Gastrocnemius medialis (tissue), 4 donors: Measurements from ENCODE around the gene MMP24. TPM values are rescaled to one million over a fixed set of nuclear protein-coding genes. Genes with fewer than 3 reads are reported as not detected.

ENCODE experiments used
- ATAC-seq, 2 donors: fragments of 150-250 bp; one replicate each; pipeline ENCODE4 v1.9.1; 2016
- DNase-seq, 2 donors: peaks; one replicate each; pipeline ENCODE4 v3.0.0-alpha.2; 2019
- H3K27ac ChIP-seq, 4 donors: fragments of 200-600 bp; sonication (generic); 1 replicate in 1 of 4; 2 replicates in 3 of 4; pipeline ENCODE4 v1.5.1; 2016 to 2018; ENCODE audit warnings: mild to moderate bottlenecking in 2 of 4, moderate library complexity in 1 of 4
- H3K27me3 ChIP-seq, 3 donors: fragments of 200-600 bp; sonication (generic) in 2 of 3; 1 replicate in 1 of 3; 2 replicates in 2 of 3; pipeline versions ENCODE4 v1.5.1 to v1.6.0; 2016 to 2019; ENCODE audit warnings: mild to moderate bottlenecking in 1 of 3, moderate library complexity in 1 of 3
- H3K36me3 ChIP-seq, 2 donors: fragments of 200-600 bp; sonication (generic) in 1 of 2; one replicate each; pipeline ENCODE4 v1.5.1; 2017 to 2018
- H3K4me1 ChIP-seq, 2 donors: fragments of 200-600 bp; sonication (generic) in 1 of 2; one replicate each; pipeline ENCODE4 v1.5.1; 2016 to 2017; ENCODE audit warnings: mild to moderate bottlenecking in 2 of 2
- H3K4me3 ChIP-seq, 4 donors: fragments of 200-600 bp; sonication (generic) in 3 of 4; 1 replicate in 1 of 4; 2 replicates in 3 of 4; pipeline ENCODE4 v1.5.1; 2016 to 2019; ENCODE audit warnings: mild to moderate bottlenecking in 2 of 4
- H3K9me3 ChIP-seq, 3 donors: fragments of 200-600 bp; sonication (generic) in 2 of 3; 1 replicate in 1 of 3; 2 replicates in 2 of 3; pipeline ENCODE4 v1.5.1; 2016 to 2019
- POLR2A ChIP-seq, 2 donors: fragments of 450-650 bp; IDR thresholded peaks; one replicate each; pipeline ENCODE4 v1.6.1; 2017; ENCODE audit warnings: antibody characterized with exemption in 2 of 2, mild to moderate bottlenecking in 2 of 2, moderate library complexity in 2 of 2
- in situ Hi-C, 4 donors: fragments of 200-750 bp; cut with MboI; loops; one replicate each; pipeline versions ENCODE4 v1.15.0 to v1.8.0; 2017; ENCODE audit warnings: low sequenced_read_pairs in 4 of 4
- intact Hi-C: fragments of 100-400 bp; cut with DNase I; formaldehyde crosslinking; loops from one replicate; pipeline ENCODE4 v1.15.1; 2023; ENCODE audit warnings: low total_unique reads
- total RNA-seq, 4 donors: library from RNA; depleted of rRNA; stranded (reverse); fragments of >200 nt; gene quantifications; one replicate each; pipeline versions ENCODE4 v1.1.0 to v1.2.3, GENCODE V29; 2016
- TF ChIP-seq, protein P1 (sequence below), 5 experiments: fragments of 450-650 bp in 3 of 5; fragments of 200-600 bp in 2 of 5; sonication (generic) in 2 of 5; IDR thresholded peaks in 4 of 5; conservative IDR thresholded peaks in 1 of 5; 1 replicate in 4 of 5; 2 replicates in 1 of 5; pipeline ENCODE4 v1.5.1; 2016 to 2019; ENCODE audit warnings: antibody characterized with exemption in 5 of 5, mild to moderate bottlenecking in 3 of 5, moderate library complexity in 3 of 5

Gene MMP24
- total RNA-seq, 4 donors from 2014 or later, result 0.07 to 0.10 TPM; not detected in 2

DNA sequence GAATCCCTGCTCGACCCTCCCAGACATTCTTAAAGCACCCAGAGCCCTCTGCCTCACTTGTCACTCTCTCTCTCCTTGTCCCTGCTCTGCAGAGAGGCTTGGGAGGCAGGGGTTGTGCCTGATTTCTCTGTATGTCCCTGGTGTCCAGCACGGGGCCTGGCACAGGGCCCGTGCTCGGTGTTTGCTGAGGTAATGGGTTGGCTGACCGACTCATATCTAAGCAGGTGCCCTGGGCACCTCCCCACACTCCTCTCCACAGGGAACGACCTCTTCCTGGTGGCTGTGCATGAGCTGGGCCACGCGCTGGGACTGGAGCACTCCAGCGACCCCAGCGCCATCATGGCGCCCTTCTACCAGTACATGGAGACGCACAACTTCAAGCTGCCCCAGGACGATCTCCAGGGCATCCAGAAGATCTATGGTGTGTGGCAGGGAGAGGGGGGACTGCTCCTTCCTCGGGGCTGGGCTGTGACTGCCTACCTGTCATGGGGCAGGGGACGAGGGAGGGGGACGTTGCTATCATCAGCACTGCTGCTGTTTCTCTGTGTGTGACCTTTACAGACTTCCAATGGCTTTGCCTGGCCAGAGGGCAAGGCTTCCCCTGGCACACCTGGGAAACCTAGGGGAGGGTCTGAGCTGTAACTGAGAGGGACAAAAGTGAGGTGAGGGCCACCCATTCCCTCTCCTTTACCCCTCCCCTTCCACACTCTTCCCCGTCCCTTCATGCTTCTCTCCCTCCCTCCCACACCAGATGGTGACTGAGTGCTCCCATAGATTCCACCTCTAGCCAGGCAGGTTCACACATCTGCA, 37.2 kb downstream of the MMP24 start:
- no peaks in the 10 kb centered on the region for H3K9me3 ChIP-seq
- no peak for TF ChIP-seq POLR2A (IDR thresholded peaks at IDR 0.05)
- TF ChIP-seq, protein P1, sequence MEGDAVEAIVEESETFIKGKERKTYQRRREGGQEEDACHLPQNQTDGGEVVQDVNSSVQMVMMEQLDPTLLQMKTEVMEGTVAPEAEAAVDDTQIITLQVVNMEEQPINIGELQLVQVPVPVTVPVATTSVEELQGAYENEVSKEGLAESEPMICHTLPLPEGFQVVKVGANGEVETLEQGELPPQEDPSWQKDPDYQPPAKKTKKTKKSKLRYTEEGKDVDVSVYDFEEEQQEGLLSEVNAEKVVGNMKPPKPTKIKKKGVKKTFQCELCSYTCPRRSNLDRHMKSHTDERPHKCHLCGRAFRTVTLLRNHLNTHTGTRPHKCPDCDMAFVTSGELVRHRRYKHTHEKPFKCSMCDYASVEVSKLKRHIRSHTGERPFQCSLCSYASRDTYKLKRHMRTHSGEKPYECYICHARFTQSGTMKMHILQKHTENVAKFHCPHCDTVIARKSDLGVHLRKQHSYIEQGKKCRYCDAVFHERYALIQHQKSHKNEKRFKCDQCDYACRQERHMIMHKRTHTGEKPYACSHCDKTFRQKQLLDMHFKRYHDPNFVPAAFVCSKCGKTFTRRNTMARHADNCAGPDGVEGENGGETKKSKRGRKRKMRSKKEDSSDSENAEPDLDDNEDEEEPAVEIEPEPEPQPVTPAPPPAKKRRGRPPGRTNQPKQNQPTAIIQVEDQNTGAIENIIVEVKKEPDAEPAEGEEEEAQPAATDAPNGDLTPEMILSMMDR (IDR thresholded peaks at IDR 0.05 in 4 of 5, conservative IDR thresholded peaks at IDR 0.05 in 1 of 5), result no peak
- peaks cover 0 to 11% of the 10 kb centered on the region in 2 donors for H3K36me3 ChIP-seq
- in situ Hi-C loops (no loop called here), intact Hi-C loops (no loop called here)
- ATAC-seq, result no peak
- H3K4me1 ChIP-seq, result peaks cover 0 to 9% of the 10 kb centered on the region in 2 donors
- H3K4me3 ChIP-seq, result no peak overlapping the region
- H3K27me3 ChIP-seq, result no peaks in the 10 kb centered on the region
- DNase-seq, result no peak
- no peak overlapping the region for H3K27ac ChIP-seq

DNA sequence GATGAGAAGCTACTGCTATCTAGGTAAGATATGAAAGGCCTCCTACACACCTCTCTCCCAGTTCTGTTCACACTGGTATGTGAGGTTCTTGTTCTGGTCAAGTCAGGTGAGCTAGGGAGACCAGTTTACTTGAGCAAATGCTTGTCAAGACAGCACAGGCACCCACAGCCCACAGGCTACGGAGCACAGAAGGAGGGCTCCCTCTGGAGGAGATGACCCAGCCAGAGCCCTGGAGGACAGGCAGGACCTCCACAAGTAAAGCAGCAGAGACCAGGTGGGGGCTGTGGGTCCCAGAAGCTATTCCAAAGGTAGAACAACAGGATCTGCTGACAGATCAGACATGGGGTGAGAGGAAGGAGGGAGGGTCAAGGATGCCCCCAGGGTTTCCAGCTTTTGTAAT, 38.3 kb downstream of the MMP24 start:
- Histone ChIP-seq H3K27ac (no peak overlapping the region), H3K9me3 (no peaks in the 10 kb centered on the region), H3K4me3 (no peak overlapping the region), H3K4me1 (peaks cover 0 to 9% of the 10 kb centered on the region in 2 donors), H3K27me3 (no peaks in the 10 kb centered on the region), H3K36me3 (peaks cover 0 to 11% of the 10 kb centered on the region in 2 donors)
- intact Hi-C loops (no loop called here), in situ Hi-C loops (no loop called here)
- TF ChIP-seq POLR2A (IDR thresholded peaks at IDR 0.05), result no peak
- TF ChIP-seq, protein P1 (IDR thresholded peaks at IDR 0.05 in 4 of 5, conservative IDR thresholded peaks at IDR 0.05 in 1 of 5), result no peak
- ATAC-seq (no peak), DNase-seq (no peak)

DNA sequence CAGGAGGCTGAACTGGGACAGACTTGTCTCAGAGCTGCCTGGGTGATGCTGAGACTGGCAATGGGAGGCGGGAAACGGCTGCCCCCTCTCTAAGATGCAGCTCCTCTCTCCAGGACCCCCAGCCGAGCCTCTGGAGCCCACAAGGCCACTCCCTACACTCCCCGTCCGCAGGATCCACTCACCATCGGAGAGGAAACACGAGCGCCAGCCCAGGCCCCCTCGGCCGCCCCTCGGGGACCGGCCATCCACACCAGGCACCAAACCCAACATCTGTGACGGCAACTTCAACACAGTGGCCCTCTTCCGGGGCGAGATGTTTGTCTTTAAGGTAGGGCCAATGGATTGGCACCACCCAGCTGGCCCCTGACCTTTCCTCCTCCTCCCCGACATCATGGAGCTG, 40.6 kb downstream of the MMP24 start:
- H3K4me3 ChIP-seq, result no peak overlapping the region
- no peak for ATAC-seq
- in situ Hi-C loops (no loop called here), intact Hi-C loops (no loop called here)
- no peaks in the 10 kb centered on the region for H3K9me3 ChIP-seq
- H3K36me3 ChIP-seq, result peaks cover 0 to 11% of the 10 kb centered on the region in 2 donors
- no peak overlapping the region for H3K27ac ChIP-seq
- TF ChIP-seq POLR2A (IDR thresholded peaks at IDR 0.05), result no peak
- TF ChIP-seq, protein P1 (IDR thresholded peaks at IDR 0.05 in 4 of 5, conservative IDR thresholded peaks at IDR 0.05 in 1 of 5), result no peak
- DNase-seq, result no peak
- H3K4me1 ChIP-seq, result peaks cover 0 to 9% of the 10 kb centered on the region in 2 donors
- H3K27me3 ChIP-seq, result no peaks in the 10 kb centered on the region

DNA sequence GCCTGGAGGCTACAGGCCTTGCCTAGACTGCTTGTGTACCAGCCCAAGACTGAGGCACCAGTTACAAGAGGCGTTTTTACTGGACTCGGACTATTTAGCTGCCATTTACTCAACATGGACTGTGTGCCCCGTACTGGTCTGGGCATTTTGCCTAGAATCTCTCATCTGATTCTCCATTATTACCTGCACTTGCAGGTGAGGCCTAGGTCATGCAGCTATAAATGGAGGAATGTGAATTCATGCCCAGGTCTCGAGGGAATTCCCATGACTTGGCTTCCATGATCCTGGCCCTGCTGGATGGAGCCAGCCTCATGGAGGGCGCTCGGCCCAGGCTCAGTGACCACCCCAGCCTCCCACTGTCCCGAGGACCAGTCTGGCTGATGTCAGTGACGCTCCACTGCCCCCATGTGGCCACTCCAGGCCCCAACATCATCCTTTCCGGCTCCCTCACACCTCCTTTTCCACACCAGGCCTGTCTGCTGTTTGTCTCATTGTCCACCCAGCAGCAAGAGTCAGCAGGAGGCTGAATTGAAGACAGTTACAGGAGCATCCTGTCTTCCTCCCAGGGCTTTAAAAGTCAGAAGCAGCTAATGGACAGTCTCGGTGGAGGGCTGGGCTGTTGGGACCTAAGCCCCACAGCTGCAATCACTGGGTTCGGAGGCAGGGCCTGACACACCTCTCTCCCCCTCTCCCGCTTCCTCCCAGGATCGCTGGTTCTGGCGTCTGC, 42.7 kb downstream of the MMP24 start:
- intact Hi-C loops, result loop anchor here (1.0 kb wide), 1 partner anchor 124 kb away; no protein-coding TSS in a partner anchor

More for the DNA sequence above, 42.7 kb downstream of the MMP24 start:
- DNase-seq (no peak), ATAC-seq (peak in 1 of 2 donors; percentile 37)
- Histone ChIP-seq H3K27me3 (no peaks in the 10 kb centered on the region), H3K9me3 (no peaks in the 10 kb centered on the region), H3K4me1 (no peaks in the 10 kb centered on the region), H3K4me3 (no peak overlapping the region), H3K27ac (no peak overlapping the region), H3K36me3 (peaks cover 0 to 11% of the 10 kb centered on the region in 2 donors)
- in situ Hi-C loops, result no loop called here
- no peak for TF ChIP-seq POLR2A (IDR thresholded peaks at IDR 0.05)
- TF ChIP-seq, protein P1 (IDR thresholded peaks at IDR 0.05 in 4 of 5, conservative IDR thresholded peaks at IDR 0.05 in 1 of 5), result peak; percentile 31 to 65 (median 57)
